Endothelial cell of hepatic sinusoid (primary cell): ENCODE data around the gene RER1.

Experiments used
- in situ Hi-C: cut with HindIII; loops from 2 replicates; pipeline ENCODE4 v1.10.0; 2017; ENCODE audit warnings: low sequenced_read_pairs

Gene RER1

GRCh38 chr1:2352897-2353550 lies 38.6 kb upstream of the RER1 start:
- in situ Hi-C loops: loop anchor here (10.0 kb wide), 1 partner anchor 158 kb away; the partner anchor contains the start of gene FAAP20

DNA sequence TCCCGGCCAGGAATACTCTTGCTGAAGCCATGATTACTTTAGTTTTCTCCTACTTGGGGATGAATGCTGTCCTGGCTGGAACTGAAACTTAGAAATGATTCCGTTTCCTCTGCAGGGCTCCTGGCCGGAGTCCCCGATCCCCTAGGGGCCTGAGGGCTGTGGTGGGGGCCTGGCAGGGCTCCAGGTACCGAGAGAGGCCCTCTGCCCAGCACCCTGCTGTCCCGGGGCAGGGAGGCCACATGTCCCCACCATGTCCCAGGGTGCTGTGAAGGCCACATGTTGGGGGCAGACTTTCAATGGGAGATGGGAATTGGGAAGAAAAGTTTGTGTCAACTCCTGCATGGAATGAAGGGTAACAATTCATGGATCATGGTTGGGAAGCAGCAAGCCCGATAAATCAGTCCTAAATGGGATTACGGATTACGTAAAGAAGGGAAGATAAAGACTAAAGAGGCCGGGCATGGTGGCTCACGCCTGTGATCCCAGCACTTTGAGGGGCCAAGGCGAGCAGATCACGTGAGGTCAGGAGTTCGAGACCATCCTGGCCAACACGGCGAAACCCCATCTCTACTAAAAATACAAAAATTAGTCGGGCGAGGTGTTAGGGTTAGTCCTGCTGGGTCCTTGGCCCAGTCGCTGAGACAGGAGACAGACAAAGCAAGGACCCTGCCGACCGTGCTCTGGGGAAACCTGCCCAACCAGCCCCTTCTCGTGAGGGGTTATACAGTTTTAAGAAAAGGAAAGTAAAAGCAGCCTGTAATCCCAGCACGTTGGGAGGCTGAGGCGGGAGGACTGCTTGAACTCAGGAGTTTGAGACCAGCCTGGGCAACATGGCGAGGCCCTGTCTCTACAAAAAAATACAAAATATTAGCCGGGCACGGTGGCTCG lies 37.8 kb upstream of the RER1 start:
- in situ Hi-C loops: loop anchor here (10.0 kb wide), 1 partner anchor 159 kb away; the partner anchor contains the start of gene FAAP20

- in situ Hi-C loops: loop anchor here (10.0 kb wide), 1 partner anchor 160 kb away; the partner anchor contains the start of gene FAAP20
Observed at GRCh38 chr1:2354511-2355372, 36.9 kb upstream of the RER1 start.

- in situ Hi-C loops: loop anchor here (10.0 kb wide), 1 partner anchor 161 kb away; the partner anchor contains the start of gene FAAP20
Observed at GRCh38 chr1:2355373-2356261, 36.0 kb upstream of the RER1 start.

DNA sequence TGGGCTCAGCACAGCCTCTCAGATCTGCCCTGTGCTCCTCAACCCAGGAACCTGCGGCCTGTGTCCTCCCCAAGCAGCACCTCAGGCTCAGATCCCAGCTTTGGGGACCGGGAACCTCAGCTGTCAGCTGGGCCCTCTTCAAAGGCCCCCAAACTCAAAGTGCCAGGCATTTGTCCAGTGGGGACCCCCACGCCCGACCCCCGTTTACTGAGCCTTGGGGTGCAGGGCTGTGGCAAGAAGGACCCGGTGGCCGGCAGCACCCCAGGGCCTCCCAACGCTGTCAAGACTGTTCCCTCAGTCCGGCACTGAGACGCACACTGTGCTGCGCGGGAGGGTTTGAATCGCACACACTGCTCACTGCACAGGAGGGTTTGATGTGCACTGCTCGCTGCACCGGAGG lies 35.2 kb upstream of the RER1 start:
- in situ Hi-C loops: loop anchor here (10.0 kb wide), 1 partner anchor 162 kb away; the partner anchor contains the start of gene FAAP20

DNA sequence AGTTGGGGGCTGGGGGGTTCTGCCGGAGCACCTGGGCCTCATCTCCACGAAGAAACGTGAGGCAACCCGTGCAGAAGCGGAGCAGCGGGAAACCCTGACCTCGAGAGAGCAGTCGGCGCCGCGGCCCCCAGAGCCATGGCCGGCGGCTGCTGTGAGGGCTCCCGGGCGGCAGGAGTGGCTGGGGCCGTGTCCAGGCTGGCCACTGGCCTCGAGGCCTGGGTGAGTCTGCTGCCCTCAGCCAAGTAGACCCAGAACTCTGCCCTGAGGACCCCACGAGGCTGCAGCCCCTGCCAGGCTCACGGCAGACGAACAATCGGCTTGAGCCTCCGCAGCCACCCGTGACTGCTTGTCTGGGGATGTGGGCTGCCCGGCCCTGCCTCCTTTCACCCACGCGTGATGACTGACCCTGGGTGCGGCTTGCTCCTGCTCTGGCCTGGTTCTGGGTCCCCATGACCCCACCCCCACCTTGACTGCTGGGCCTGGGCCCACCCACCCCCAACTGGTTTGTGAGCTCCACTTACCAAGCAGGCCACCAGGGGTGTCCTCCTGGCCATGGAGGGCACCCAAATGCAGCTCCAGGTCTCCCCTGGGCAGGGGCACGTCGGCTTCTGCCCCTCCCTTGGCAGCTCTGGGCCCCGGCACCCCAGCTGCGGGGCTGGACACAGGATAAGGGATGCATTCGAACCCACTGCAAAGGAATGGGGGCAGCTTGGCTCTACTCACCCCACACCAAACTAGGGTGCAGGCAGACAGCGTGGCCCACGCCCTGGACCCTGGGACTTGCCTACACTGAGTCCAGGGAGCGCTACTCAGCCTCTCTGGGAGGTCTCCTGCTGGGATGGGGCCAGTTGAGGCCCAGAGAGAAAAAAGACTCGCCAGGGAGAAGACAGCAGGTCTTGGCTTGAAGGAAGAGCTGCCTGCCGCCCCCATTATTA lies 34.5 kb upstream of the RER1 start:
- in situ Hi-C loops: loop anchor here (10.0 kb wide), 1 partner anchor 162 kb away; the partner anchor contains the start of gene FAAP20

- in situ Hi-C loops: loop anchor here (10.0 kb wide), 1 partner anchor 163 kb away; the partner anchor contains the start of gene FAAP20
Observed at GRCh38 chr1:2358072-2358471, 33.6 kb upstream of the RER1 start.

GRCh38 chr1:2358651-2359640 lies 32.7 kb upstream of the RER1 start:
- in situ Hi-C loops: loop anchor here (10.0 kb wide), 1 partner anchor 164 kb away; the partner anchor contains the start of gene FAAP20

DNA sequence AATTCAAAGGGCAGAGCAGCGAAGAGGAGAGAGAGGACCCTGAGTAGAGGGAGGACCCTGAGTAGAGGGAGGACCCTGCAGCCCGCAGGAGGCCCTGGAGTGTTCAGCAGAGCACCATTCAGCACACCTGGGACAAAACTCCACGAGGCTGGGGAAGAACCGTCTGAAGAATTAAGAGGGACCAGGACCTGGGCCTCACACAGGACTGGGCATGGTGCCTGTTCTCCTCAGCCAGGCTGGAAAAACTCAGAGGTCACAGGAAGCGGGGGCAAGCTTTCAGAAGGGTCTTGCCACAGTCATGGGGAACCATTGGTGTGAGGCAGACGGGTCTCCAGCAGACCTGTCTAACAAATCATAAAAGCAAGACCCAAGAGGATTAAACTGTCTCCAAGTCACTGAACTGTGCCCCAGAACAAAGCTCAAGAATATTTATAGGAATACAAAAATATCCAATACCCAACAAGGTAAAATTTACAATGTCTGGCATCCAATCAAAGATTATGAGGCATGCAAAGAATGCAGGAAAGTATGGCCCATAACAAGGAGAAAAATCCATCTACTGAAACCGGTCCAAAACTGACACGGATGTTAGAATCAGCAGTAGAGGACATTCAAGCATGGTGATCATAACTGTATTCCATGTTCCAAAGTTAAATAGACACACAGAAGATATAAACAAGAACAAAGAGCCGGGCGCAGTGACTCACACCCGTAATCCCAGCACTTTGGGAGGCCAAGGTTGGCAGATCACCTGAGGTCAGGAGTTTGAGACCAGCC lies 30.9 kb upstream of the RER1 start:
- in situ Hi-C loops: no loop called here

- in situ Hi-C loops: no loop called here
Observed at GRCh38 chr1:2363847-2364513, 27.7 kb upstream of the RER1 start.

- in situ Hi-C loops: no loop called here
Observed at GRCh38 chr1:2368053-2368744, 23.4 kb upstream of the RER1 start.

- in situ Hi-C loops: no loop called here
Observed at GRCh38 chr1:2372551-2373490, 18.8 kb upstream of the RER1 start.

GRCh38 chr1:2373551-2374251 lies 17.9 kb upstream of the RER1 start:
- in situ Hi-C loops: no loop called here
